A549 (cell line): ENCODE data around the gene RUVBL1. TPM values are rescaled to one million over a fixed set of nuclear protein-coding genes. Genes with fewer than 3 reads are reported as not detected.
A peak's percentile ranks its signal among the peaks of the same experiment; 100 is the strongest.

Experiments used
- ATAC-seq, 2 experiments: fragments of 200-7000 bp in 1 of 2; fragments of >200 bp in 1 of 2; cut with Nextera tagmentation in 1 of 2; cut with Tn5 transposase in 1 of 2; 3 replicates each; pipeline versions ENCODE4 v1.8.0 to v1.9.1; 2018 to 2020; ENCODE audit warnings: mild to moderate bottlenecking in 1 of 2, moderate library complexity in 1 of 2
- CTCF ChIA-PET: fragments of 300-600 bp; sonication (Branson Sonifier 250); formaldehyde crosslinking; extraction: SDS; loops from one replicate; lab custom pipeline; 2021; ENCODE audit warnings: antibody characterized with exemption, inconsistent platforms; lab: Yijun Ruan, JAX
- POLR2A ChIA-PET: fragments of 350-600 bp; formaldehyde crosslinking; extraction: SDS; loops from one replicate; lab custom pipeline; 2021; ENCODE audit warnings: antibody characterized with exemption, inconsistent platforms; lab: Yijun Ruan, JAX
- DNase-seq, 2 experiments: peaks; one replicate each; pipeline versions ENCODE4 v3.0.0 to v3.0.0-alpha.2; 2011 to 2016; ENCODE audit warnings: low read depth in 1 of 2, low spot score in 1 of 2
- FAIRE-seq: peaks from 2 replicates; lab custom pipeline; 2011; peaks lifted over from hg19 to GRCh38; lab: Jason Lieb, UNC
- H3K27ac ChIP-seq, 2 experiments: fragments of >200 bp; sonication (Bioruptor Twin); formaldehyde crosslinking; 3 replicates each; pipeline ENCODE4 v1.5.1; 2016 to 2017
- H3K4me1 ChIP-seq: fragments of >200 bp; sonication (Bioruptor Twin); formaldehyde crosslinking; 3 replicates; pipeline ENCODE4 v1.6.1; 2016
- H3K4me2 ChIP-seq: fragments of >200 bp; sonication (Bioruptor Twin); formaldehyde crosslinking; 3 replicates; pipeline ENCODE4 v1.6.1; 2016
- H3K4me3 ChIP-seq: fragments of >200 bp; sonication (Bioruptor Twin); formaldehyde crosslinking; 3 replicates; pipeline ENCODE4 v1.5.1; 2016
- H3K9me3 ChIP-seq: fragments of >200 bp; sonication (Bioruptor Twin); formaldehyde crosslinking; 3 replicates; pipeline ENCODE4 v1.6.1; 2016
- CBX2 ChIP-seq: fragments of 200-600 bp; sonication (generic); IDR thresholded peaks from 2 replicates; pipeline ENCODE4 v1.6.1; 2016; ENCODE audit warnings: low read depth, mild to moderate bottlenecking, borderline replicate concordance
- CEBPB ChIP-seq, 2 experiments: fragments of >200 bp in 1 of 2; sonication (Bioruptor Twin) in 1 of 2; formaldehyde crosslinking in 1 of 2; IDR thresholded peaks; 2 replicates each; pipeline ENCODE4 v1.6.1; 2012 to 2016
- CHD2 ChIP-seq: fragments of 150-350 bp; IDR thresholded peaks from 2 replicates; pipeline ENCODE4 v1.6.1; 2014; ENCODE audit warnings: low read length; ENCODE audit not compliant: partially characterized antibody
- EHMT2 ChIP-seq: fragments of 200-600 bp; sonication (generic); IDR thresholded peaks from 2 replicates; pipeline ENCODE4 v1.6.1; 2016; ENCODE audit warnings: antibody characterized with exemption, low read depth, mild to moderate bottlenecking, moderate library complexity
- GATA3 ChIP-seq: IDR thresholded peaks from 2 replicates; pipeline ENCODE4 v1.6.1; 2012; ENCODE audit warnings: borderline replicate concordance
- HDAC2 ChIP-seq: fragments of 200-600 bp; sonication (generic); IDR thresholded peaks from 2 replicates; pipeline ENCODE4 v1.6.1; 2016
- JUN ChIP-seq, 2 experiments: fragments of >200 bp; sonication (Bioruptor Twin); formaldehyde crosslinking; IDR thresholded peaks; 2 replicates in 1 of 2; 3 replicates in 1 of 2; pipeline ENCODE4 v1.6.1; 2016 to 2017
- JUNB ChIP-seq: fragments of >200 bp; sonication (Bioruptor Twin); formaldehyde crosslinking; IDR thresholded peaks from 2 replicates; pipeline ENCODE4 v1.6.1; 2016
- KDM5A ChIP-seq: fragments of 200-600 bp; sonication (generic); IDR thresholded peaks from 2 replicates; pipeline ENCODE4 v1.6.1; 2016; ENCODE audit warnings: antibody characterized with exemption, mild to moderate bottlenecking
- MAZ ChIP-seq: fragments of 150-350 bp; IDR thresholded peaks from 2 replicates; pipeline ENCODE4 v1.6.1; 2014; ENCODE audit warnings: antibody characterized with exemption, low read depth, low read length, borderline replicate concordance
- MYC ChIP-seq: IDR thresholded peaks from 2 replicates; pipeline ENCODE4 v1.6.1; 2012; ENCODE audit warnings: mild to moderate bottlenecking, inconsistent platforms, low read length, improper control_type of control experiment, borderline replicate concordance
- PHF8 ChIP-seq: fragments of 200-600 bp; sonication (generic); IDR thresholded peaks from 2 replicates; pipeline ENCODE4 v1.6.1; 2016; ENCODE audit warnings: low read depth, mild to moderate bottlenecking, antibody characterized with exemption, moderate library complexity, borderline replicate concordance
- POLR2A ChIP-seq: IDR thresholded peaks from 2 replicates; pipeline ENCODE4 v1.6.1; 2012; ENCODE audit warnings: mild to moderate bottlenecking, low read length
- RFX5 ChIP-seq: fragments of 450-650 bp; IDR thresholded peaks from 2 replicates; pipeline ENCODE4 v1.7.1; 2014; ENCODE audit warnings: antibody characterized with exemption, mild to moderate bottlenecking, moderate library complexity
- TFCP2L1 ChIP-seq: fragments of 250-450 bp; sonication (Bioruptor Pico); IDR thresholded peaks from 2 replicates; pipeline ENCODE4 v1.5.0; 2021; ENCODE audit warnings: mild to moderate bottlenecking
- ZNF302 ChIP-seq: fragments of 250-450 bp; sonication (Bioruptor Pico); IDR thresholded peaks from 2 replicates; pipeline ENCODE4 v1.9.0; 2021; ENCODE audit warnings: inconsistent platforms, mild to moderate bottlenecking, moderate library complexity
- WGBS: methylation state at CpG from one replicate; pipeline ENCODE4 v1.1.6; 2017; ENCODE audit errors: missing lambda C conversion rate; 5-methylcytosine and 5-hydroxymethylcytosine counted together
- polyA minus RNA-seq: library from RNA; depleted of rRNA, polyadenylated mRNA; stranded (reverse); fragments of >200 nt; gene quantifications from 2 replicates; pipeline ENCODE4 v1.2.3, GENCODE V29; 2011; rRNA and poly(A)+ RNA removed
- polyA plus RNA-seq, 4 experiments: library from polyadenylated mRNA; depleted of rRNA in 3 of 4; stranded (reverse); fragments of >200 nt; fragmentation: RNase III in 1 of 4; extraction: RNeasy Plus Mini Kit Qiagen cat#74134 plus additional on column Dnase treatment in 1 of 4; gene quantifications; 2 replicates in 3 of 4; 3 replicates in 1 of 4; pipeline ENCODE4 v1.2.3, GENCODE V29; 2011 to 2017
- TF ChIP-seq, protein P1 (sequence below): IDR thresholded peaks from 2 replicates; pipeline ENCODE4 v1.6.1; 2012; ENCODE audit warnings: low read depth, borderline replicate concordance
- TF ChIP-seq, protein P2 (sequence below): IDR thresholded peaks from 2 replicates; pipeline ENCODE4 v1.6.1; 2012
- TF ChIP-seq, protein P3 (sequence below): IDR thresholded peaks from 2 replicates; pipeline ENCODE4 v1.6.1; 2012
- TF ChIP-seq, protein P4 (sequence below): fragments of 150-350 bp; IDR thresholded peaks from 2 replicates; pipeline ENCODE4 v1.6.1; 2014; ENCODE audit warnings: low read depth, mild to moderate bottlenecking, low read length
- TF ChIP-seq, protein P5 (sequence below): fragments of >200 bp; sonication (Bioruptor Twin); formaldehyde crosslinking; IDR thresholded peaks from 3 replicates; pipeline ENCODE4 v1.6.1; 2016

Gene RUVBL1
- polyA plus RNA-seq (2011; rRNA removed) (117 and 144 TPM in 2 replicates), polyA plus RNA-seq (2017; fragmentation: RNase III; extraction: RNeasy Plus Mini Kit Qiagen cat#74134 plus additional on column Dnase treatment) (105 to 117 TPM (median 105 TPM) in 3 replicates), polyA minus RNA-seq (95.8 and 106 TPM in 2 replicates)
- polyA plus RNA-seq (2012; cell fraction: cytosol; rRNA removed), result 143 and 167 TPM in 2 replicates
- 81.4 and 82.4 TPM in 2 replicates for polyA plus RNA-seq (2012; cell fraction: nucleus; rRNA removed)

DNA sequence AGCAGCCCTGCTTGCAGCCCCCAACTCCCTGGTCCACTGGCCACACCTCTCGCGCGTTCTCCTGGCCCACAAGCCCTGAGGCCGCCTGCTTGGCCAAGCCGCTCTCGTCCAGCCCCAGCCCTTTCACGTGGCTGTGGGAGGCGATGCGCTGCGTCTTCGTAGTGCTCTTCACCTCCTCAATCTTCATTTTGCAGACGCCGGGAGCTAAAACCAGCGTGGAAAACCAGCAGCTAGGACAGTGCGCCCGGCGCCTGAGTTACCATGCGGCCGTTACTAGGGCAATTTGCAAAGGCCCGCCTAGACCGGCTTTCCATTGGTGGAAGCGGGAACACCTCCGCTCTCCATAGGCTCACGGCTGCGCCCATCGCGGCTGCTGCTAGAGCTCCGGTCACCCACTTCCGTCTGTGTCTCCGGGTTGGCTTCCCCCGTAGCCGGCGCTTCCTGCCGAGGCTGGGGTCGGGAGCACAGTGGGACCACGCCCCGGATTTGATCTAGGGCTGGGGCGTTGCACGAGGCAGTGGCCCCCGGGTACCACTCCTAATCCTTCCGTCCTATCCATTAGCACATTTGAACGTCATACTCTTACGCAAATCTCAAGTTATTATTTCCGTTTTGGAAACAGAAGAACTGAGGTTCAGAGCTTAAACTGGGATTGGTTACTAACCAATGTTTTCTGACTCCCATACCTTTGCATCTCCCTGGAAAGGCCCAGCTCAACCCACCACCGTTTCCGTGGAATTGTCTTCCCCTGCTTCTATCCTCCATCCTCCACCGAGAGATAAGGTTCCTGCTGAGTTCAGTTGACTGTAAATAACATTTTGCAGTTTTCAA, at the start of gene RUVBL1:
RUVBL1 (minus strand) TSS at position 275 of the 831 bp plus-strand sequence; CDS start at position 187, 88 bp downstream.
- FAIRE-seq (no peak), ATAC-seq (peak; percentile 100), DNase-seq (peak; percentile 92 to 97)
- Histone ChIP-seq H3K4me2 (peak within 1 kb of the TSS; percentile 75), H3K4me1 (peaks cover 7% of the 10 kb centered on the region; the same call in 2 of the 3 replicates), H3K27ac (peak within 1 kb of the TSS; percentile 90 to 92), H3K9me3 (no peaks in the 10 kb centered on the region), H3K4me3 (peak within 1 kb of the TSS; percentile 99)
- WGBS, result 3% methylated on average over 26 of the region's 47 CpGs
- CTCF ChIA-PET, result interaction anchor here (0.8 to 2.2 kb wide), 6 partner anchors 10 to 575 kb away, joined by 3 to 18 read pairs (median 4); no protein-coding TSS in a partner anchor
- TF ChIP-seq GATA3, result no peak
- TF ChIP-seq PHF8, result peak; percentile 57; the same call in 1 of the 2 replicates
- TF ChIP-seq HDAC2, result no peak
- TF ChIP-seq, protein P1, sequence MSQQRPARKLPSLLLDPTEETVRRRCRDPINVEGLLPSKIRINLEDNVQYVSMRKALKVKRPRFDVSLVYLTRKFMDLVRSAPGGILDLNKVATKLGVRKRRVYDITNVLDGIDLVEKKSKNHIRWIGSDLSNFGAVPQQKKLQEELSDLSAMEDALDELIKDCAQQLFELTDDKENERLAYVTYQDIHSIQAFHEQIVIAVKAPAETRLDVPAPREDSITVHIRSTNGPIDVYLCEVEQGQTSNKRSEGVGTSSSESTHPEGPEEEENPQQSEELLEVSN, result peak; percentile 65; the same call in 1 of the 2 replicates
- peak; percentile 42 for TF ChIP-seq POLR2A
- TF ChIP-seq CBX2, result no peak
- no peak for TF ChIP-seq MAZ
- TF ChIP-seq, protein P2, sequence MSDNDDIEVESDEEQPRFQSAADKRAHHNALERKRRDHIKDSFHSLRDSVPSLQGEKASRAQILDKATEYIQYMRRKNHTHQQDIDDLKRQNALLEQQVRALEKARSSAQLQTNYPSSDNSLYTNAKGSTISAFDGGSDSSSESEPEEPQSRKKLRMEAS, result peak; percentile 95
- peak in 1 of 2 experiments; percentile 75; a peak in 2 of 5 replicates for TF ChIP-seq JUN (IDR thresholded peaks at IDR 0.05)
- TF ChIP-seq, protein P3, sequence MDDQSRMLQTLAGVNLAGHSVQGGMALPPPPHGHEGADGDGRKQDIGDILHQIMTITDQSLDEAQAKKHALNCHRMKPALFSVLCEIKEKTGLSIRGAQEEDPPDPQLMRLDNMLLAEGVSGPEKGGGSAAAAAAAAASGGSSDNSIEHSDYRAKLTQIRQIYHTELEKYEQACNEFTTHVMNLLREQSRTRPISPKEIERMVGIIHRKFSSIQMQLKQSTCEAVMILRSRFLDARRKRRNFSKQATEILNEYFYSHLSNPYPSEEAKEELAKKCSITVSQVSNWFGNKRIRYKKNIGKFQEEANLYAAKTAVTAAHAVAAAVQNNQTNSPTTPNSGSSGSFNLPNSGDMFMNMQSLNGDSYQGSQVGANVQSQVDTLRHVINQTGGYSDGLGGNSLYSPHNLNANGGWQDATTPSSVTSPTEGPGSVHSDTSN, result peak; percentile 95
- no peak for TF ChIP-seq CHD2
- TF ChIP-seq JUNB, result no peak
- TF ChIP-seq, protein P4, sequence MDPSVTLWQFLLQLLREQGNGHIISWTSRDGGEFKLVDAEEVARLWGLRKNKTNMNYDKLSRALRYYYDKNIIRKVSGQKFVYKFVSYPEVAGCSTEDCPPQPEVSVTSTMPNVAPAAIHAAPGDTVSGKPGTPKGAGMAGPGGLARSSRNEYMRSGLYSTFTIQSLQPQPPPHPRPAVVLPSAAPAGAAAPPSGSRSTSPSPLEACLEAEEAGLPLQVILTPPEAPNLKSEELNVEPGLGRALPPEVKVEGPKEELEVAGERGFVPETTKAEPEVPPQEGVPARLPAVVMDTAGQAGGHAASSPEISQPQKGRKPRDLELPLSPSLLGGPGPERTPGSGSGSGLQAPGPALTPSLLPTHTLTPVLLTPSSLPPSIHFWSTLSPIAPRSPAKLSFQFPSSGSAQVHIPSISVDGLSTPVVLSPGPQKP, result no peak
- TF ChIP-seq, protein P5, sequence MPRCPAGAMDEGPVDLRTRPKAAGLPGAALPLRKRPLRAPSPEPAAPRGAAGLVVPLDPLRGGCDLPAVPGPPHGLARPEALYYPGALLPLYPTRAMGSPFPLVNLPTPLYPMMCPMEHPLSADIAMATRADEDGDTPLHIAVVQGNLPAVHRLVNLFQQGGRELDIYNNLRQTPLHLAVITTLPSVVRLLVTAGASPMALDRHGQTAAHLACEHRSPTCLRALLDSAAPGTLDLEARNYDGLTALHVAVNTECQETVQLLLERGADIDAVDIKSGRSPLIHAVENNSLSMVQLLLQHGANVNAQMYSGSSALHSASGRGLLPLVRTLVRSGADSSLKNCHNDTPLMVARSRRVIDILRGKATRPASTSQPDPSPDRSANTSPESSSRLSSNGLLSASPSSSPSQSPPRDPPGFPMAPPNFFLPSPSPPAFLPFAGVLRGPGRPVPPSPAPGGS, result peak; percentile 61; the same call in 1 of the 3 replicates
- TF ChIP-seq MYC, result peak; percentile 87
- peak; percentile 41 to 63; a peak in 3 of 4 replicates for TF ChIP-seq CEBPB (IDR thresholded peaks at IDR 0.05)
- TF ChIP-seq KDM5A, result 0 out of 2 replicates have a peak, but pooled peaks have one; percentile 38
- no peak for TF ChIP-seq ZNF302 (CRISPR knock-in tag)
- no peak for TF ChIP-seq EHMT2
- peak; percentile 81; the same call in 1 of the 2 replicates for TF ChIP-seq RFX5
- TF ChIP-seq TFCP2L1, result no peak
- POLR2A ChIA-PET, result interaction anchor here (1.0 to 2.3 kb wide), 7 partner anchors 9 to 526 kb away, joined by 3 to 21 read pairs (median 5); partner anchors contain the start of gene EEFSEC
